Endometrium (tissue), 2 donors: ENCODE results near the gene ZNF77.
A peak's percentile ranks its signal among the peaks of the same experiment; 100 is the strongest.
"Not testable (repeated sequence)": the region's sequence is repeated elsewhere in the genome, so short reads cannot be mapped to it uniquely, and the experiment has no call there.

ENCODE experiments used
- FAIRE-seq: peaks from 2 replicates; lab custom pipeline; 2012; peaks lifted over from hg19 to GRCh38; lab: Jason Lieb, UNC
- donor health status: control.
- donor health status: control.

ZNF77 gene

DNA sequence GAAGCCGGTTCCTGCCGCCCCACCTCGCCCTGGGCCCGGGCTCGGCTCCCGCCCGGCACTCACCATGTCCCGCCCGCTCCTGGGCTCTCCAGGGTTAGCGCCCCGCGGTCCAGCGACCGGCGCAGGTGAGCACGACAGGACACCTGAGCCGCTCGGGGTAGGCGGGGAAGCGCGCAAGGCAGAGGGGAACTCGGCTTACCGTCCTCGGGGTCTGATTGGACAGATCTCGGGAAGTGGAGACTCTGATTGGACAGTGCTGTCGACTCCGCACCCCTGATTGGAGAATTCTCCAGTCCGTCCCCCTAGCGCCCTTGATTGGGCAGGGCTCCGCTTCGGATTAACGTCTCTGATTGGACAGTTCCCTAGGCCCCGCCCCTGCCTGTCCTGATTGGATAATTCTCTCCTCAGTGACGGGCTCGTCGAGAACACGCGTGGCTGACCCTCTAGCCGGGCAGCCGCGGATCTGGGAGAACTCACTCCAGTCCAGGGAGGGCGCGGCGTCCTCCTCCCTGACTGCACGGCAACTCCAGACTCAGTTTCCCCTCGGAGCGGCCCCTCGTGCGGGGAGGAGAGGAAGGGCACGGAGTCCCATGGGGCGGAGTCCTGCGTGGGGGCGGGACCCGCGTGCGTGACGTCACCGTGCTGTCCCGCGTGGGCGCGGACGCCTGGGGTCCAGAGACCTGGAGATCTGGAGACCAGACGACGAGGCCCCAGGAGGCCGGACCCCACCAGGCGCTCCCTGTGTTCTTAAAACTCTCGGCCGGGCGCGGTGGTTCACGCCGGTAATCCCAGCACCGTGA lies at the start of gene ZNF77:
Gene ZNF77 (minus strand): TSS at position 197 of the 800 bp plus-strand sequence. CDS start 131 bp downstream, at position 66.
- peak; percentile 99 for FAIRE-seq

- FAIRE-seq, result no peak
Observed at GRCh38 chr19:2993579-2993978, 48.8 kb upstream of the ZNF77 start.

DNA sequence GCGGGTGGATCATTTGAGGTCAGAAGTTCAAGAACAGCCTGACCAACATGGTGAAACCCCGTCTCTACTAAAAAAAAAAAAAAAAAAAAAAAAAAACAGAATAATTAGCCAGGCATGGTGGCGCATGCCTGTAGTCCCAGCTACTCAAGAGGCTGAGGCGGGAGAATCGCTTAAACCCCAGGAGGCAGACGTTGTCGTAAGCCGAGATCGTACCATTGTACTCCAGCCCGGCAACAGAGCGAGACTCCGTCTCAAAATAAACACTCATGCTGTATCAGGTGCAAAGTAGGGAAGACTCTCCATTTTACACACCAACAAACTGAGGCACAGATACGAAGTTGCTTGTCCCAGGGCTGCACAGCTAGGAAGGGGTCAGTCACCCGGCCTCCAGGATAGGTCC lies 48.2 kb upstream of the ZNF77 start:
- no peak for FAIRE-seq

- FAIRE-seq, result not testable (repeated sequence)
Observed at GRCh38 chr19:2992333-2992732, 47.6 kb upstream of the ZNF77 start.

GRCh38 chr19:2989236-2989946 lies 44.6 kb upstream of the ZNF77 start:
- FAIRE-seq, result no peak

GRCh38 chr19:2988568-2988967 lies 43.8 kb upstream of the ZNF77 start:
- FAIRE-seq, result no peak

- no peak for FAIRE-seq
Observed at GRCh38 chr19:2987797-2988196, 43.0 kb upstream of the ZNF77 start.

DNA sequence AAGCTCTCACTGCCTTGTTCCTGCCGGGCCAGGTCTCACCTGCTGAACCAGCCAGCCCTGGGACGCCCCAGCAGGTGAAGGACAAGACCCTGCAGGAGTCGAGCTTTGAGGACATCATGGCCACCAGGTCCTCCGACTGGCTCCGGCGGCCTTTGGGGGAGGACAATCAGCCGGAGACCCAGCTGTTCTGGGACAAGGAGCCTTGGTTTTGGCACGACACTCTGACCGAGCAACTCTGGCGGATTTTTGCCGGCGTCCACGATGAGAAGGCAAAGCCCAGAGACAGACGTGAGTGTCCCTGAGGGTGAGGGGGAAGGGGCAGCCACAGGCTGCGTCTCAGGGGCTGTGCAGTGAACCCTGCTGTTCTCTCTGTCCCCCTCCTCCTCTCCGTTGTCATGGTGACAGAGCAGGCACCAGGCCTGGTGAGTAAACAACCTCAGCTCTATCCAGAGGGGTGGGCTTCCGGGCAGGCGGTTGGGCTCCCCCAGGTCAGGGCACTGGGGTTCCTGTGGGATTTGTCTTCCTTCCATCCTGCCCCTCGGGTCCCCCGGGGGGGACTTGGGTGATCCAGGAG lies 42.3 kb upstream of the ZNF77 start:
- no peak for FAIRE-seq

- no peak for FAIRE-seq
Observed at GRCh38 chr19:2984215-2984528, 39.4 kb upstream of the ZNF77 start.

- no peak for FAIRE-seq
Observed at GRCh38 chr19:2983351-2984214, 38.8 kb upstream of the ZNF77 start.

GRCh38 chr19:2982983-2983350 lies 38.2 kb upstream of the ZNF77 start:
- no peak for FAIRE-seq

DNA sequence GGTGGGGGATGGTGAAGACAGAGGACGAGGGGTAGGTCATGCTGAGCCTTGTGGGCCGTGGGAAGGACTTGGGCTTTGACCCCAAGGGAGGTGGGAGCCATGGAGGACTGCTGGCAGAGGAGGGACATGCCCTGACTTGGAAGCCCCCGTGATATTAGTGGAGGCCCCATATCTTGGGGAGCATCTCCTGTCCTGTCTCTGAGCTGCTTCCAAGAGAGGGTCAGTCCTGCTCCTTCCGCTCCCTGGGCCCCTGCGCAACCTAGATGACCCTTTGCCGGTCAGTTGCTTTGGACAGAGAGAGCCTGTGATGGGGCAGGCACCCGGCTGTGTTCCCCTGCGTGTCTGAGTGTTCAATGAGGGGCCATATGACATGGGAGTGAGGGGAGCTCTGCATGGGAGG lies 37.8 kb upstream of the ZNF77 start:
- no peak for FAIRE-seq

DNA sequence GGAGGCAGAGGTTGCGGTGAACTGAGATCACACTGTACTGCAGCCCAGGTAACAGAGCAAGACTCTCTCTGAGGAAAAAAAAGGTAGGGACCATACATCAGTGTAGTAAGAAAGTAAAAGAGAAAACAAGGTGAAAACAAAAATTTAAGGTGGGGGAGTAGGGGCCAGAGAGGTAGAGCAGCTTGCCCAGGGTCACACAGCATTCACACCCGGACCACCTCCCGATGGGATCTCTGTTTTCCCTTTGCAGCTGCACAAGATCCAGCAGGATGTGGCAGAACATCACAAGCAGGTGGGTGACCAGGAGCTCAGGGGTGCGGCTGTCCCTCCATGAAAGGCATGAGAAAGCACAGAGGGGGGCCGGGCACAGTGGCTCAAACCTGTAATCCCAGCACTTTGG lies 37.1 kb upstream of the ZNF77 start:
- no peak for FAIRE-seq

DNA sequence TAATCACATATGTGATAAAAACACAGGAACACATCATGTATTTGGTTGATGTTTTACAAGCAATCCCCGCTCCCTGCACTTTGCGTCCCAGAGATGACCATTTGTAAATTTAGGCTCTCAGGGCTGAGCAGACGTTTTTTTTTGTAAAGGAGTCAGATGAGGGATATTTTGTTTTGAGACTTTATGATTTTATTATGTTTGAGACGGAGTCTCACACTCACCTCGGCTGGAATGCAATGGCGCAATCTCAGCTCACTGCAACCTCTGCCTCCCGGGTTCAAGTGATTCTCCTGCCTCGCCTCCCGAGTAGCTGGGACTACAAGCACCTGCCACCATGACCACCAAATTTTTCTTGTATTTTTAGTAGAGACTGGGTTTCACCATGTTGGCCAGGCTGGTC lies 34.0 kb upstream of the ZNF77 start:
- FAIRE-seq, result no peak

GRCh38 chr19:2978166-2978767 lies 33.5 kb upstream of the ZNF77 start:
- FAIRE-seq, result no peak

- no peak for FAIRE-seq
Observed at GRCh38 chr19:2977746-2978138, 33.0 kb upstream of the ZNF77 start.

DNA sequence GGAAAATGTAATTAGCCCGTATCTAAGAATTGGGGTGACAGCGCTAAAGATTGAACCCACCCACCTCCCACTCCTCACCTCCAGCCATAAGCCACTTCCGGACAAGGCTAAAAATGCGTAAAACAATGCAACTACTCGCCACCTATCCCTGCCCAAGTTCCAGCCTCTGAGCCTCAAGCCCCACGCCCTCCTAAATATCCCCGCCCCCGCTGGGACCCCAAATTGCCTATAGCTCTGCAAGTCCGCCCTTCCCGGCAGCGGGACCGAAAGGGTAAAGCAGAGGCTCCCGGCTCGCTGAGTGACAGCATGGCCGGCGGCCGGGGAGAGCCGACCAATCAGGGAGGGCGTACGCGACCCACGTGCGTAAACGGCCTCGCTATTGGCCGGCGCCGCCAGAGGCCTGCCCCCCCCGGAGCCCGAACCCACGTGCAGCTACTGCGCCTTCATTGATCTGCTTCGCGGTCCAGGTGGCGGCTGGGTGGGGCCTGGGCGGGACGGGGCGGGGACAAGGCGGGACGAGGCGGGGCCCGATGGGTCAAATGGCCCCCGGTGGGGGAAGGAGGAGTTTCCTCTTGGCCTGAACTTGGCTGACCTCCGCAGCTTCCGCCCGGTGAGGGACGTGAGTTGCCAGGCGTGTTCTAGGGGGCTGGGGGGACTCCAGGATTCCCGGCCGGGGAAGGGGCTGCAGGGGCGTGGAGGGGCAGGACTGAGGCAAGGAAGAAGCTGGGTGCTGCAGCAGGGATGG lies 32.4 kb upstream of the ZNF77 start, which contains the start of gene TLE6:
Gene TLE6 (plus strand): TSS at position 564 of the 745 bp plus-strand sequence. CDS start 670 bp downstream, outside the sequence.
- FAIRE-seq, result peak; percentile 71

DNA sequence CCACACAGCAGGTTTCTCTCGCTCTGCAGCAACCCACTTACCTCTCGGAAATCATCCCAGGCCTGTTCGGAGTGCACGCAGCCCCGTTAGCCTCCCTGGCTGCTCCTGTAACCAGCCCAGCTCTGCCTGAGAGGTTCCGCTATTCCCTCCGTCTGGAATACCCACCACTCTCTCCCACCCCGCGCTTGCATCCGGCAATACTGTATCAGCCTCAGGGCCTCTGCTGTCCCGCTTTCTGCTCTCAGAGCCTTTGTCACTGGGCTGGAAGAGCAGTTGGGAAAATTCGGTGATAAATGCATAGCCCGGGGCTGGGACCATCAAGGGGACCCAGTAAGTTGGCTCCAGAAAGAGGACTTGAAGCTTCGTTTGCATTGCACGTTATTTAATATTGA lies 31.8 kb upstream of the ZNF77 start:
- FAIRE-seq, result no peak

DNA sequence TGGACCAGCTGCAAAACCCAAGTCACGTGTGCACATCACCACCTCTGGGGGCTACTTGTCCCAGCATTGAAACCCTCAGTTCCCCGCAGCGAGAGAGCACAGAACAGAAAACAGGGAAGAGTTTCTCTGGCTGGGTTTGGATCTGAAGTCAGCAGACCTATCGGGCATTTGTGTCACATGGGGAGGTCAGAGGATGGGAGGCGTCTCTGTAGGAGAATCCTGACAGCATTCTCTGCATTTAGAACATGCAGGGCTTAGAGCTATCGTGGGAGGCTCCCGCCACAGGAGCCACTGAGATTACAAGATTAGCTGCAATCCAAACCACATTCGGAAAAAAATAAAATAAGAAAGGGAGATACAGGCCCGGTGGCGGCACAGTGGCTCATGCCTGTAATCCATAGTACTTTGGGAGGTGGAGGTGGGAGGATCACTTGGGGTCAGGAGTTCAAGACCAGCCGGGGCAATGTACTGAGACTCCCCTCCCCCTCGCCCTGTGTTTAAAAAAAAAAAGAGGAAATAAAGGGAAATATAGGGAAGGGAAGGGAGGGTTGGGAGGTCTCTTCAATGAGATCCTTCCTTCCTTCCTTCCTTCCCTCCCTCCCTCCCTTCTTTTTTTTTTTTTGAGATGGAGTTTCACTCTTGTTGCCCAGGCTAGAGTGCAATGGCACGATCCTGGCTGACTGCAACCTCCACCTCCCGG lies 29.7 kb upstream of the ZNF77 start:
- no peak for FAIRE-seq

GRCh38 chr19:2973229-2973628 lies 28.5 kb upstream of the ZNF77 start:
- FAIRE-seq, result no peak
